ENCODE data around the gene CAB39L. TPM values are rescaled to one million over a fixed set of nuclear protein-coding genes. Genes with fewer than 3 reads are reported as not detected.

Gene CAB39L
- polyA plus RNA-seq, 6 donors from 2014 or later: 2.7 to 6.8 (median 5.4) TPM

- Mint-ChIP-seq H3K36me3 (no peaks in the 10 kb centered on the region), H3K27me3 (no peaks in the 10 kb centered on the region), H3K9me3 (no peaks in the 10 kb centered on the region)
Measured at GRCh38 chr13:49322702-49323101, 121.2 kb downstream of the CAB39L start.

GRCh38 chr13:49320975-49321374 is 122.9 kb downstream of the CAB39L start:
- DNase-seq (no peak), ATAC-seq (ENCODE audit: low read depth in 2 of 2) (no peak)
- no peaks in the 10 kb centered on the region for H3K27me3 Mint-ChIP-seq
- H3K9me3 Mint-ChIP-seq: no peaks in the 10 kb centered on the region
- peak overlapping the region in 3 of 6 donors; percentile 49 to 78 (median 68) for H3K27ac Mint-ChIP-seq
- H3K4me1 Mint-ChIP-seq: peaks cover 16 to 23% (median 17%) of the 10 kb centered on the region in 3 donors
- peak overlapping the region in 1 of 8 donors; percentile 10 for H3K4me3 Mint-ChIP-seq
- no peaks in the 10 kb centered on the region for H3K36me3 Mint-ChIP-seq

More at GRCh38 chr13:49322702-49323101, 121.2 kb downstream of the CAB39L start:
- peak overlapping the region in 1 of 6 donors; percentile 5 for H3K27ac Mint-ChIP-seq
- H3K4me3 Mint-ChIP-seq: no peak overlapping the region
- ATAC-seq (ENCODE audit: low read depth in 2 of 2) (no peak), DNase-seq (no peak)
- H3K4me1 Mint-ChIP-seq: peaks cover 16 to 23% (median 17%) of the 10 kb centered on the region in 3 donors

GRCh38 chr13:49319951-49320350 is 123.9 kb downstream of the CAB39L start:
- ATAC-seq (ENCODE audit: low read depth in 2 of 2) (no peak), DNase-seq (no peak)
- Mint-ChIP-seq H3K4me3 (no peak overlapping the region), H3K9me3 (no peaks in the 10 kb centered on the region), H3K27me3 (no peaks in the 10 kb centered on the region), H3K36me3 (no peaks in the 10 kb centered on the region), H3K4me1 (peaks cover 16 to 19% (median 17%) of the 10 kb centered on the region in 3 donors), H3K27ac (peak overlapping the region in 2 of 6 donors; percentile 34 to 54)

- no peaks in the 10 kb centered on the region for H3K27me3 Mint-ChIP-seq
- DNase-seq (no peak), ATAC-seq (ENCODE audit: low read depth in 2 of 2) (no peak)
- H3K4me1 Mint-ChIP-seq: peaks cover 16 to 17% (median 17%) of the 10 kb centered on the region in 3 donors
- no peaks in the 10 kb centered on the region for H3K9me3 Mint-ChIP-seq
- H3K4me3 Mint-ChIP-seq: no peak overlapping the region
- no peaks in the 10 kb centered on the region for H3K36me3 Mint-ChIP-seq
- no peak overlapping the region for H3K27ac Mint-ChIP-seq
Measured at GRCh38 chr13:49319551-49319950, 124.3 kb downstream of the CAB39L start.

- H3K36me3 Mint-ChIP-seq: no peaks in the 10 kb centered on the region
- peak overlapping the region in 1 of 6 donors; percentile 44 for H3K27ac Mint-ChIP-seq
- ATAC-seq (ENCODE audit: low read depth in 2 of 2): no peak
- no peaks in the 10 kb centered on the region for H3K27me3 Mint-ChIP-seq
- H3K9me3 Mint-ChIP-seq: no peaks in the 10 kb centered on the region
- peaks cover 10 to 11% (median 10%) of the 10 kb centered on the region in 3 donors for H3K4me1 Mint-ChIP-seq
- no peak overlapping the region for H3K4me3 Mint-ChIP-seq
- DNase-seq: no peak
Measured at GRCh38 chr13:49315756-49316482, 127.9 kb downstream of the CAB39L start.

- H3K9me3 Mint-ChIP-seq: no peaks in the 10 kb centered on the region
- H3K4me1 Mint-ChIP-seq: peaks cover 2 to 3% (median 2%) of the 10 kb centered on the region in 3 donors
- no peaks in the 10 kb centered on the region for H3K36me3 Mint-ChIP-seq
- no peak for ATAC-seq (ENCODE audit: low read depth in 2 of 2)
- no peak overlapping the region for H3K27ac Mint-ChIP-seq
- no peaks in the 10 kb centered on the region for H3K27me3 Mint-ChIP-seq
- H3K4me3 Mint-ChIP-seq: no peak overlapping the region
- DNase-seq: no peak
Measured at GRCh38 chr13:49315036-49315565, 128.8 kb downstream of the CAB39L start.

GRCh38 chr13:49314344-49314882 is 129.5 kb downstream of the CAB39L start:
- DNase-seq (no peak), ATAC-seq (ENCODE audit: low read depth in 2 of 2) (no peak)
- Mint-ChIP-seq H3K27ac (no peak overlapping the region), H3K9me3 (no peaks in the 10 kb centered on the region), H3K4me1 (no peaks in the 10 kb centered on the region), H3K27me3 (no peaks in the 10 kb centered on the region), H3K36me3 (no peaks in the 10 kb centered on the region), H3K4me3 (no peak overlapping the region)

GRCh38 chr13:49311816-49312215 is 132.0 kb downstream of the CAB39L start:
- DNase-seq: no peak
- no peaks in the 10 kb centered on the region for H3K27me3 Mint-ChIP-seq
- no peak overlapping the region for H3K4me3 Mint-ChIP-seq
- no peak overlapping the region for H3K27ac Mint-ChIP-seq
- no peaks in the 10 kb centered on the region for H3K36me3 Mint-ChIP-seq
- H3K4me1 Mint-ChIP-seq: no peaks in the 10 kb centered on the region
- no peaks in the 10 kb centered on the region for H3K9me3 Mint-ChIP-seq
- no peak for ATAC-seq (ENCODE audit: low read depth in 2 of 2)

GRCh38 chr13:49310251-49310650 is 133.6 kb downstream of the CAB39L start:
- no peak overlapping the region for H3K4me3 Mint-ChIP-seq
- no peaks in the 10 kb centered on the region for H3K36me3 Mint-ChIP-seq
- H3K4me1 Mint-ChIP-seq: peaks cover 0 to 9% (median 0%) of the 10 kb centered on the region in 3 donors
- peak overlapping the region in 1 of 6 donors; percentile 59 for H3K27ac Mint-ChIP-seq
- ATAC-seq (ENCODE audit: low read depth in 2 of 2): no peak
- no peaks in the 10 kb centered on the region for H3K9me3 Mint-ChIP-seq
- no peaks in the 10 kb centered on the region for H3K27me3 Mint-ChIP-seq
- DNase-seq: no peak

- H3K4me1 Mint-ChIP-seq: peaks cover 0 to 9% (median 0%) of the 10 kb centered on the region in 3 donors
- H3K27ac Mint-ChIP-seq: no peak overlapping the region
- H3K27me3 Mint-ChIP-seq: no peaks in the 10 kb centered on the region
- DNase-seq: no peak
- no peak overlapping the region for H3K4me3 Mint-ChIP-seq
- ATAC-seq (ENCODE audit: low read depth in 2 of 2): no peak
- no peaks in the 10 kb centered on the region for H3K9me3 Mint-ChIP-seq
- H3K36me3 Mint-ChIP-seq: no peaks in the 10 kb centered on the region
Measured at GRCh38 chr13:49308921-49309408, 134.9 kb downstream of the CAB39L start.

GRCh38 chr13:49308097-49308875 is 135.6 kb downstream of the CAB39L start:
- no peaks in the 10 kb centered on the region for H3K36me3 Mint-ChIP-seq
- H3K9me3 Mint-ChIP-seq: no peaks in the 10 kb centered on the region
- no peak overlapping the region for H3K4me3 Mint-ChIP-seq
- H3K27me3 Mint-ChIP-seq: no peaks in the 10 kb centered on the region
- H3K4me1 Mint-ChIP-seq: peaks cover 1 to 13% (median 4%) of the 10 kb centered on the region in 3 donors
- H3K27ac Mint-ChIP-seq: peak overlapping the region in 1 of 6 donors; percentile 45
- no peak for DNase-seq
- ATAC-seq (ENCODE audit: low read depth in 2 of 2): no peak

GRCh38 chr13:49307365-49307764 is 136.5 kb downstream of the CAB39L start:
- Mint-ChIP-seq H3K27ac (no peak overlapping the region), H3K9me3 (no peaks in the 10 kb centered on the region), H3K4me1 (peaks cover 10 to 19% (median 13%) of the 10 kb centered on the region in 3 donors), H3K27me3 (no peaks in the 10 kb centered on the region), H3K4me3 (no peak overlapping the region), H3K36me3 (no peaks in the 10 kb centered on the region)
- ATAC-seq (ENCODE audit: low read depth in 2 of 2) (no peak), DNase-seq (no peak)

GRCh38 chr13:49305792-49306425 is 138.0 kb downstream of the CAB39L start:
- no peak for ATAC-seq (ENCODE audit: low read depth in 2 of 2)
- Mint-ChIP-seq H3K27ac (peak overlapping the region in 2 of 6 donors; percentile 44 to 62), H3K27me3 (no peaks in the 10 kb centered on the region), H3K9me3 (no peaks in the 10 kb centered on the region), H3K36me3 (no peaks in the 10 kb centered on the region), H3K4me3 (no peak overlapping the region), H3K4me1 (peaks cover 14 to 25% (median 25%) of the 10 kb centered on the region in 3 donors)
- DNase-seq: no peak

All from naive B cell (primary cell).